HG03442 (cell line): Measurements from ENCODE around the gene PLPPR4.
A peak's percentile ranks its signal among the peaks of the same experiment; 100 is the strongest.
"Not testable (repeated sequence)": the region's sequence is repeated elsewhere in the genome, so short reads cannot be mapped to it uniquely, and the experiment has no call there.

Source experiments
- ATAC-seq: cut with Tn5 transposase; IDR thresholded peaks from one replicate; pipeline ENCODE4 v1.9.1; 2021; ENCODE audit warnings: mild to moderate bottlenecking, moderate library complexity; ENCODE audit not compliant: unreplicated experiment

The PLPPR4 gene

GRCh38 chr1:99266726-99267125, 2.4 kb downstream of the PLPPR4 start:
- no peak for ATAC-seq

GRCh38 chr1:99268021-99268420, 3.7 kb downstream of the PLPPR4 start:
- no peak for ATAC-seq

GRCh38 chr1:99269321-99269720, 5.0 kb downstream of the PLPPR4 start:
- ATAC-seq, result no peak

- no peak for ATAC-seq
Measured at GRCh38 chr1:99270646-99271045, 6.4 kb downstream of the PLPPR4 start.

- ATAC-seq, result no peak
Measured at GRCh38 chr1:99271249-99271648, 7.0 kb downstream of the PLPPR4 start.

- ATAC-seq, result no peak
Measured at GRCh38 chr1:99277066-99277465, 12.8 kb downstream of the PLPPR4 start.

- no peak for ATAC-seq
Measured at GRCh38 chr1:99279525-99279924, 15.2 kb downstream of the PLPPR4 start.

GRCh38 chr1:99281105-99281504, 16.8 kb downstream of the PLPPR4 start:
- no peak for ATAC-seq

GRCh38 chr1:99282536-99282935, 18.2 kb downstream of the PLPPR4 start:
- no peak for ATAC-seq

GRCh38 chr1:99283521-99283920, 19.2 kb downstream of the PLPPR4 start:
- not testable (repeated sequence) for ATAC-seq

GRCh38 chr1:99292886-99293285, 28.6 kb downstream of the PLPPR4 start:
- no peak for ATAC-seq

- ATAC-seq, result peak; percentile 43
Measured at GRCh38 chr1:99297923-99298322, 33.6 kb downstream of the PLPPR4 start.

- ATAC-seq, result no peak
Measured at GRCh38 chr1:99304725-99305282, 40.5 kb downstream of the PLPPR4 start.

GRCh38 chr1:99305626-99306025, 41.3 kb downstream of the PLPPR4 start:
- no peak for ATAC-seq

GRCh38 chr1:99306056-99306455, 41.8 kb downstream of the PLPPR4 start:
- ATAC-seq, result no peak

GRCh38 chr1:99306644-99307043, 42.4 kb downstream of the PLPPR4 start:
- no peak for ATAC-seq

GRCh38 chr1:99315305-99315704, 51.0 kb downstream of the PLPPR4 start:
- ATAC-seq, result no peak

GRCh38 chr1:99326215-99326949, 62.1 kb downstream of the PLPPR4 start:
- no peak for ATAC-seq

GRCh38 chr1:99327357-99327756, 63.1 kb downstream of the PLPPR4 start:
- no peak for ATAC-seq

GRCh38 chr1:99328171-99328570, 63.9 kb downstream of the PLPPR4 start:
- no peak for ATAC-seq

- ATAC-seq, result no peak
Measured at GRCh38 chr1:99331083-99331482, 66.8 kb downstream of the PLPPR4 start.

- no peak for ATAC-seq
Measured at GRCh38 chr1:99331636-99332035, 67.3 kb downstream of the PLPPR4 start.

GRCh38 chr1:99332561-99332960, 68.3 kb downstream of the PLPPR4 start:
- no peak for ATAC-seq
